Left lung (tissue), 10 donors: Measurements from ENCODE around the gene IL1RN. TPM values are rescaled to one million over a fixed set of nuclear protein-coding genes. Genes with fewer than 3 reads are reported as not detected.

Experiments used
- ATAC-seq: fragments of 200-7000 bp; cut with Tn5 transposase; one replicate; pipeline ENCODE4 v1.9.1; 2020; ENCODE audit warnings: moderate library complexity
- DNase-seq, 4 donors: peaks; one replicate each; pipeline ENCODE4 v3.0.0-alpha.2; 2013 to 2020
- H3K27ac ChIP-seq, 2 donors: fragments of 200-600 bp; sonication (generic) in 1 of 2; one replicate each; pipeline versions ENCODE4 v1.5.0 to v1.8.0; 2020 to 2021
- H3K27me3 ChIP-seq, 2 donors: fragments of 200-600 bp; sonication (generic) in 1 of 2; one replicate each; pipeline versions ENCODE4 v1.5.0 to v1.8.0; 2020 to 2021
- H3K36me3 ChIP-seq, 2 donors: fragments of 200-600 bp; sonication (generic) in 1 of 2; one replicate each; pipeline versions ENCODE4 v1.5.0 to v1.8.0; 2020 to 2021
- H3K4me1 ChIP-seq, 2 donors: fragments of 200-600 bp; one replicate each; pipeline ENCODE4 v1.8.0; 2021
- H3K4me3 ChIP-seq, 2 donors: fragments of 200-600 bp; sonication (generic) in 1 of 2; one replicate each; pipeline versions ENCODE4 v1.5.0 to v1.8.0; 2020 to 2021; ENCODE audit warnings: mild to moderate bottlenecking in 1 of 2
- H3K9me3 ChIP-seq, 2 donors: fragments of 200-600 bp; sonication (generic) in 1 of 2; one replicate each; pipeline versions ENCODE4 v1.5.0 to v1.8.0; 2020 to 2021
- CTCF ChIP-seq, 2 donors: fragments of 200-600 bp; sonication (generic) in 1 of 2; IDR thresholded peaks; one replicate each; pipeline versions ENCODE4 v1.5.0 to v1.8.0; 2021; ENCODE audit warnings: antibody characterized with exemption in 2 of 2
- intact Hi-C, 2 donors: fragments of 100-400 bp; cut with DNase I; formaldehyde crosslinking; loops; one replicate each; pipeline versions ENCODE4 v1.11.2 to v1.14.2; 2022
- polyA plus RNA-seq, 6 donors: library from polyadenylated mRNA; unstranded; fragments of 120-200 nt; gene quantifications; one replicate each; pipeline ENCODE4 v1.2.1, GENCODE V29; 2013; ENCODE audit not compliant: insufficient read length in 6 of 6
- total RNA-seq, 2 donors: library from RNA; stranded (reverse); fragmentation: NEBNext Ultra II Directional; extraction: Animal tissue kit (Norgen Biotek cat#: 25700); gene quantifications; one replicate each; pipeline ENCODE4 v1.2.1, GENCODE V29; 2021
- donor health status: DM: no; HTN: yes; CAD: no.
- donor health status: DM: no; HTN: no; CAD: no.

The IL1RN gene
- total and polyA plus RNA-seq, 8 donors: 0.52 to 67.1 (median 1.4) TPM

- Histone ChIP-seq H3K27ac (no peak overlapping the region), H3K4me1 (no peaks in the 10 kb centered on the region), H3K36me3 (no peaks in the 10 kb centered on the region), H3K27me3 (no peaks in the 10 kb centered on the region), H3K9me3 (peaks cover 0 to 4% of the 10 kb centered on the region in 2 donors), H3K4me3 (no peak overlapping the region)
- intact Hi-C loops: no loop called here
- DNase-seq (no peak), ATAC-seq (no peak)
- no peak for TF ChIP-seq CTCF (IDR thresholded peaks at IDR 0.05)
Observed at GRCh38 chr2:113098041-113098440, 29.4 kb upstream of the IL1RN start.

- intact Hi-C loops: no loop called here
- Histone ChIP-seq H3K9me3 (peaks cover 0 to 4% of the 10 kb centered on the region in 2 donors), H3K27ac (no peak overlapping the region), H3K36me3 (no peaks in the 10 kb centered on the region), H3K27me3 (no peaks in the 10 kb centered on the region), H3K4me1 (no peaks in the 10 kb centered on the region), H3K4me3 (no peak overlapping the region)
- ATAC-seq: no peak
- no peak for DNase-seq
- TF ChIP-seq CTCF (IDR thresholded peaks at IDR 0.05): no peak
Observed at GRCh38 chr2:113098532-113098931, 28.9 kb upstream of the IL1RN start.

- no peak for ATAC-seq
- intact Hi-C loops: no loop called here
- Histone ChIP-seq H3K36me3 (no peaks in the 10 kb centered on the region), H3K4me3 (no peak overlapping the region), H3K4me1 (peaks cover 0 to 3% of the 10 kb centered on the region in 2 donors), H3K9me3 (no peaks in the 10 kb centered on the region), H3K27me3 (no peaks in the 10 kb centered on the region), H3K27ac (no peak overlapping the region)
- TF ChIP-seq CTCF (IDR thresholded peaks at IDR 0.05): no peak
- DNase-seq: no peak
Observed at GRCh38 chr2:113102133-113102532, 25.3 kb upstream of the IL1RN start.

GRCh38 chr2:113103277-113103676 is 24.1 kb upstream of the IL1RN start:
- Histone ChIP-seq H3K27me3 (no peaks in the 10 kb centered on the region), H3K9me3 (no peaks in the 10 kb centered on the region), H3K4me3 (no peak overlapping the region), H3K4me1 (peaks cover 0 to 3% of the 10 kb centered on the region in 2 donors), H3K36me3 (no peaks in the 10 kb centered on the region), H3K27ac (no peak overlapping the region)
- no peak for TF ChIP-seq CTCF (IDR thresholded peaks at IDR 0.05)
- ATAC-seq (no peak), DNase-seq (no peak)
- intact Hi-C loops: no loop called here

- intact Hi-C loops: no loop called here
- ATAC-seq (peak; percentile 53), DNase-seq (no peak)
- Histone ChIP-seq H3K27me3 (no peaks in the 10 kb centered on the region), H3K27ac (no peak overlapping the region), H3K36me3 (no peaks in the 10 kb centered on the region), H3K9me3 (no peaks in the 10 kb centered on the region), H3K4me3 (no peak overlapping the region), H3K4me1 (peaks cover 0 to 3% of the 10 kb centered on the region in 2 donors)
- no peak for TF ChIP-seq CTCF (IDR thresholded peaks at IDR 0.05)
Observed at GRCh38 chr2:113104054-113104611, 23.3 kb upstream of the IL1RN start.
